Activated CD4-positive, alpha-beta T cell treated with anti-CD3 and anti-CD28 coated beads, Interleukin-2, amount 50 U/mL, for 48 hours (primary cell): ENCODE results near the gene FAIM2.

Experiments
- DNase-seq, 2 experiments: peaks; one replicate each; pipeline ENCODE4 v3.0.0-alpha.2; 2020

FAIM2 gene

DNA sequence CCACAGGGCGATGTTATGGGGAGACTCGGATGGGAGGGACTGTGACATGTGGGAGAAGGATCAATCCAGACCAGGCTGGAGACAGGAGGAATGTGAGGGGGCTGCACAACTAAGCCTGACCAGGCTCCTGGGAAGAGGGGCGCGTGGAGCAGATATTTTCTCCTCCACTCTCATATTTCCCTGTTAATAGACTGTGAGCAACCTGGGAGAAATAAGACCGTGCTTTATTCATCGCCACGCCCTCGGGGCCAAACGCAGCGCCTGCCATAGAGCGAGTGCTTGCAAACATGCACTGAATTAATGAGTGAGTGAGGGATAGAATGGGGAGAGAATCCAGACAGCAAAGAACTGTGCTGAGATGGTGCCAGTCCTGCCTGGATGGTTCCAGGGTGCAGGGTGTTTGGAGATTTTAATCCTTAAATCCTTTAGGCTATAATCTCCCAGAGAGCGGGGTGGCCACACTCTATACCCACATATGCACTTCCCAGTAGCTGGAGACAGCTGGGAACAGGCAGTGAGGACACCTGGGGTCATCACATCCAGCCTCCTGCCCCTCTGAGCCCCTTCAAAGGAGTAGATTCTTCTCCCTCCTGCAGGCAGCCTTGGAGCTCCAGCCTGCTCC, 13.6 kb upstream of the FAIM2 start:
- DNase-seq: no peak

DNA sequence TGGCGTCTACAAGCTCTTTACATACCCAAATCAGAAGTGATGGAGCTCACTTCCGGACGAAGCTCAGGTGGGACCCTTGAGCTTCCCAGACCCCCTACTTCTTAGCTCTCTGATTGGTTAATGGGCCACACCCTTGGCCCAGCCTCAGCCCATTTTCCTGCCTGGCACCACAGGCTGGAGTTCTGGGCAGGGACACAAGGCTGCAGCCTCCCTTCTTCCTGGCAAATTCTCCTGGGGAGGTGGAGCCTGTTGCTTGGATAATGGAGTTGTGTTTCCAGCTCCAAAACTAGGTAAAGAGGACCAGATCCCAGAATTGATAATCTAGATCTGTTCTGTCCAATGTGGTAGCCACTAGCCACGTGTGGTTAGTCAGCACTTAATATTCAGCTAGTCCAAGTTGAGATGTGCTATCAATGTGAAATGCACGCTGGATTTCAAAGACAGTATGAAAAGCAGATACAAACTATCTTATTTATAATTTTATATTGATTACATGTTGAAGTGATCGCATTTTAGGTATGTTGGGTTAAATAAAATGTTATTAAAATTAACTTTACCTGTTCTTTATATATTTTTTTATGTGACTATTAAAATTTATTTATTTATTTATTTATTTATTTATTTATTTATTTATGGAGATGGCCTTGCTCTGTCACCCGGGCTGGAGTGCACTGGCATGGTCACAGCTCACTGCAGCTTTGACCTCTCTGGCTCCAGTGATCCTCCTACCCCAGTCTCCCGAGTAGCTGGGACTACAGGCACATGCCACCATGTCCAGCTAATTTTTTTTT, 12.6 kb upstream of the FAIM2 start:
- DNase-seq: no peak

DNA sequence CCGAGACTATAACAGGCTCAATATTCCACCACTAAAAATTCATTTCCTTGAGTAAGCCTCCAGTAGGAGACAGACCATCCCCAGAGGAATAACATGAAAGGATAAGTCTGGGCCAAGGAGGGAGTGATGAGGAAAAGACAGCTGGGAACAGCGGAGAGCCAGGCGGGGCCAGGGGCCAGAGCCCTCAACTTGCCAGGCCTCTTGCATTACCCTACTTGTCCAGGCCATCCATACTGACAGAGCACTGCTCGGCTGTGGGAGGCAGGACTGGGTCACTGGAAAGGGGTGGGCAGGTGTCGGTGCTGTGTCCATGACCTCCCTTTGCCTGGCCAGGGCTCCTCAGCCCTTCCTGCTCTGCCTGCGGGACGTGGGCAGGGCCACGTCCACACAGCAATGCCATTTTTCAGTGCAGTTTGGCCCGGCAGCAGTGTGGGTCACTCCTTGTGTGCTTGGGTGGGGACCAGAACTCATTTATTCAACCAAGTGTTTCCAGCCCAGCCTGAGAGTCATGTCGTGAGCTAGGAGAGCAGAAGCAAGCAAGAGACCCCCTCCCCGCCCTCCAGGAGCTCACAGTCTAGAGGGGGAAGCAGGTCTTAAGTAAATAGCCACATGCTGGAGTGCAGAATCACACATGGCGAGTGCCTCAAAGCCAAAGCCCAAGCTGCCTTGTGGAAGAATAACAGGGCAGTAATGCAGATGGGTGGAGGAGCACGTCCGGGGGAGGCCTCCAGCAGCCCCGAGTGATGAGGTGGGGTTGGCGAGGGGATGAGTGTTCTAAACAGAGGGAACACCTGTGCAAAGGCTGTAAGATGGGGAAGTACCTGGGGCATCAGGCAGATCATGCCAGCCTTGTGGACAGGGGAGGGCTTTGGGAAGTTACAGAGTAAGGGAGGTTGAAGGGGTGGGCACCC, 8.9 kb upstream of the FAIM2 start:
- DNase-seq: no peak

DNA sequence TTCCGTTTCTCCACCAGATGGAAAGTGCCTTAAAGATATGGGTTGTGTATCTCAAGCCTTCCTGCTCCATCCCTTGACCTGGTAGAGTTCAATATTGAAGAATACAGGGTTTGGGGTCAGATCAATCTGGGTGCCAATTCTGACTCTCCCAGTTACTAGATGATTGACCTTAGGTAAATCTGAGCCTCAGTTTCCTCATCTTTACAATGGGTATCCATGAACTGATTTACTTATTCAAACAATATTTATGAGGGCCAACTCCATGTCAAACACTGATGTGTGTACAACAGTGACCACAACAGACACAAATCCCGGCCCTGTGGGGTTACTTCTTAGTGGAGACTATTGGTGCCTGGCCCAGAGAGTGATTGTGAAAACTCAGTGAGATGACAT, 7.5 kb upstream of the FAIM2 start:
- DNase-seq: no peak

DNA sequence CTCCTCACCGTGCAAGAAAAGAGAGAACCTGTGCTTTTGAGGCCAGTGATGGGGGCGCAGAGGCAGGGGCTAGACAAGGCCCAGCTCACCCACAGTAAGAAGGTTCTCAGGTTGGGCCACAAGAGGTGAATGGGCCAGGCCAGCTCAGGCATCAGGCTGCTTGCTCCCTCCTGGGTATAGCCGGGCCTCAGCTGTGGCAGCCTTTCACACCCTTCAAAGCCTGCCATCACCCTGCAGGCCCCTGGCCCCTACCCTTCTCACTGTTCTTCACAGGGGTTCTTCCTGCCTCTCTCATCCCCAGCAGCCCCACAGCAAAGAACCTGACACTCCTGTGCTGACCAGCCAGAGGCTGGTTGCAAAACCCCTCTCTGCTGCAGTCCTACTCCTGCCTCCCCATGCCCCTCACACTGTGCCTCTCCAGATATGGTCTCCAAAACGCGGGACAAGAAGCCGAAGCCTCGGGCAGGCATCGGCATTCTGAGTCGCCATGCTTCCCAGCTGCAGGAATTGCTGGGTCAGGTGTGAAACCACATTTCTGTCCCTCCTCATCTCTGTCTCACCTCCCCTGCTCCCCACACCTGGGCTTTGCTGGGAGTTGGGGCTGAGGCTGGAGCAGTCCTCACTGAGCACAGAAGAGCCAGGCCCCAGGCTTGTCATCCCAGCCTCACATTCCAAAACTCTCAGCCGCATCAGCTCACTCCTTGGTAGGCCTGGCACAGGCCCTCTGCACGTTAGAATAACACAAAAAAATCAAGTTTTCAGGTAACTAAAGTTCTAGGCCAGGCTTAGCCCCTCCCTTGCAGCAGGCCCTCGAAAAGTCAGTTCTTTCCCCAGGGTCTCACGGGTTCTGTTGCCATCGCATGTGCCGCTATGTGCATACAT, 6.9 kb upstream of the FAIM2 start:
- DNase-seq: no peak

DNA sequence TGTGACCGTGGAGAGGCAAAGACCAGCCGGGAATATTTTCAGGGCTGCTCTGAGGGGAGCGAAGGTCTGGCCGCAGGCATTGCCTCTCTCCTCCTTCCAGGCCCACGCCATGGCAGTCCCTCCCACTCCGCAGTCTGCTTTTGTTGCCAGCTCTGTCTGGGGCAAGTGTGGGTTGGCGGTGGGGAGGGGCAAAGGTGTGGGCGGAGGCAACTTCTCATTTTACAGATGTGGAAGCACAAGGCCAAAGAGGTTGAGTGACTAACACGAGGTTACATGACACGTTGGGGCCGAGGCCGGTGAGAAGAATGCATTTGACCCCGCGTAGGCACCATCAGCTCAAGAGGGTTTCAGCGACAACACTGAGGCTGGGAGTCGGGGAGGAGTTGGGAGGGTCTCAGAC, 6.1 kb upstream of the FAIM2 start:
- DNase-seq: no peak

DNA sequence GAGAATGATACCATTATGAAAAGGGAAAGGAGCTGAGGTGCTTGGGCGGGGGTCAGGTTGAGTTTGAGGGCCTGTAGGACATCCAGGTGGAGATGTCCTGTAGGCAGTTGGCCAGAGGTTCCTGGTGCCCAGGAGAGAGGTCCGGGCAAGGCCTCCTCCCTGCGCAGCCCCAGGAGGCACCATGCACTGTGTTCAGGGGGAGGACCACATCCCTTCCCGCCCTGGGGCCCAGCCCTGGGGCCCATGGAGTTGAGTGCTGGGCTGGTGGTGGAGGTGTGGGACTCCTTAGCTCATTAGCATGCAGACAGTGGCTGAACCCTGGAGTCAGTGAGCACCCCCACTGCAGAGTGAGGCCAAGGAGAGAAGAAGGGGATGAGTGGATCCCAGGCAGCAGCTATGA, 5.7 kb upstream of the FAIM2 start:
- no peak for DNase-seq

DNA sequence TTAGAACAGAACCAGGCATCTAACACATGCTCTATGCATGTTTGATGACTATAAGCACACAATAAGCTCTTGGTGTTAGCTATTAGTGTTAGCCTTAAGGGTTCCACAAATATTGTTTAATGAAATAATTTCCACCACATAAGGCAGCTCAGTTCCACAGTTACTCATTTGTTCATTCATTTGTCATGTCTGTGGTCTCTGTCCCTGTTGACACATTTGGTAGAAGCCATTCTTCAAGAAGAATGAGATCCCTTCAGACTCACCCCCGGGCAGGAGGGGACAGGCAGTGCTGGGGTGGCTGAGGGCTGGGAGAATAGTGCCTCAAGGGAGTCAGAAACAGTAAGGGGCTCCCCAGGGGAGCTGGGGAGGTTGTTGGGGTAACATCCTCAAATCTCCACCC, 3.7 kb upstream of the FAIM2 start:
- DNase-seq: no peak

DNA sequence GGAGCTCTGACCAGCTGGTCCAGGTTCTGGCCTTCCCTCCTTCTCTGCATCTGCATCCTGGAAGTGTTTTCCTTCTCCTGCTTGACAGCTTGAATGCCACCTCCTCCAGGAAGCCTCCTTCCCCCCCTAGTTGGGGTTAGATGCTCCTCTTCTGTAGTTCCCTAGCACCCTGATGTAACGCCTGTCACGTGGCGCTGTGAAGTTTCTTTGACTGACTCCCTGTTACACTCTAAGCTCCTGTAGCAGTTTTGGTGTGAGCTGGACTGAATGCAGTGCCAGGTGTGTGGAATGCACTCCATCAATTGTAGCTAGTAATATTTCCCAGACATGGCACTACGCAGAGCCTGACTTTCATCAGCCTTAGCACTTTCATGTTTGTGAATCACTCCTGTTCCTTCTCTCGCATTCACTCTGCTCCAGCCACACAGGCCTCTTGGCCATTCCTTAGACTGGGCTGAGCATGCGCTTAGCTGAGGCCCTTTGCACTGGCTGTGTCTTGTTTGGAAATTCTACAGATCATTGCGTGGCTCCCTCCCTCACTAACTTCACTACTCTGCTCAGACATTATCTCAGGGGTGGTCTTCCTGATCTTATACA, 2.1 kb upstream of the FAIM2 start:
- DNase-seq: no peak

DNA sequence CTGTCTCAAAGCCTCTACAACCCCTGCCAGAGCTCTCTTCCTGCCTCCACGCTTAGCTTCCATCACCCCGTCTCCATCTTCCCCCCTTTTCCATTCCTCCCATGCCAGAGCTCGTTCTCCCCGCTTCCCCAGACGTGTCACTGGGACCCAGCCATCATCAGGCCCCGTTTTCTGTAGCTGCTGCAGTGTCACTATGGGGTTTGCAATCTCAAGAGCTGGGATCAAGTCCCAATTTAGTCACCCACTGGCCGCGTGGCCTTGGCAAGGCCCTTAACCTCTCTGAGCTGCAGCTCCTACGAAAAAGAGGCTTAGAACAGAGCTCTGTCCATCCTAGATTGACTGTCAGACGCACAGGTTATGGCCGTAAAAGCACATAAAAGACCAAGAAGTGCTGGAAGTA, 901 bp upstream of the FAIM2 start:
- DNase-seq: no peak

DNA sequence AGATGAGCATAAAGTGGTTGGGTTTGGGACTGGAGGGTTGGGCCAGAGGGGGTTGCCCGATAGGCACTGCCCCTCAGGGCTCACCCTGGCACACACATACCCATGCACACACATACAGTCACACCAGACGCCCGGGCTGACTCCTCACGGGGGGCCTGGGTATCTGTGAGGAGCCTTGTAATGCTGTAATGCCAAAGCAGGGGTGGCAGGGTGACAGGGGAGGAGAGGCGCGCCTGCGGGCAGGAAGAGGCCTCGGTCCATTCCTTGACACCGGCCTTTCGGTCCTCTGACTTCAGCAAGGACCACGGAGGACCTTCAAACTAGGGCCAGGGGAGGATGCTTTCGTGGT, 375 bp downstream of the FAIM2 start:
- DNase-seq: no peak

DNA sequence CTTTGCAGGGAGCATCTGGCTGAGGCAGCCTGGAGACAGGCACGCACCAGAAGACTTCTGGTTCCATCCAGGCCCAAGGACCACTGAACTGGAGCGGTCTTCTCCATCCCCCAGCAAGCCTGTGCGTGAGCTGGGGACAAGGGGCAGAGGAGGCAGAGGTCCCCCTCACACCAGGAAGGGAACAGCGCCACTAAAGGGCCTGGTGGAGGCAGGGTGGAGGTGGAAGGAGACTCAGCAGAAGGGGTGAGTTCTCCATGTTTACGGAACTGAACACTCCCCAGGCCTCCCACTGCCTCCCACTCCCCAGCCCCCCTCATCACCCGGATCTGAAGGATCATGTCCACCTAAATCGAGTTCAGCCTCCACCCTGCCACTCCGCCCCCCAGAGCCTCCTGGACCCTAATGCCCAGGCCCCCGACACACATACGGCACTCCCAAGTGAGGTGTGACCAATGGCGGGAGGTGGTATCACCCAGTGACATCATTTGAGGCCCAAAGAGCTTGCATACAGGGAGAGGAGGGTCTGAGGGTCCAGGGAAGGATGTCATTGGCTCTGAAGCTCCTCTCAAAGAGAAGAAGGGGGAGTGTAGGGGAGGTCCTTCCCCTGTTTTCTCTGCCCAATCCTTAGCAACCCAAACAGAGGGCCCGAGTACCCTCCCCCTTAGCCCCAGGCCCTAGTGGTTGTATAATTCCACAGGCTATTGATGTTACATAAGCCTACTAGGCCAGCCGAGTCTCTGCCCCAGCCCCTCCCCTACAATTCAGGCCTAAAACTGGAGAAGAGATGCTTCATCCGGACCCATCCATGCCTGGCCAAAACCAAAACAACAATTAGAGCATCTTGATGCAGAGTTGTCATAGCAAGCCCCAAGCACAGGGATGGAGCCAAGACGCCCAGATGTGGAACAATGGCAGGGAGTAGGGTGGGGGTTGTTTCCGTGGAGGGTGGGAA, 1.0 kb downstream of the FAIM2 start:
- no peak for DNase-seq

DNA sequence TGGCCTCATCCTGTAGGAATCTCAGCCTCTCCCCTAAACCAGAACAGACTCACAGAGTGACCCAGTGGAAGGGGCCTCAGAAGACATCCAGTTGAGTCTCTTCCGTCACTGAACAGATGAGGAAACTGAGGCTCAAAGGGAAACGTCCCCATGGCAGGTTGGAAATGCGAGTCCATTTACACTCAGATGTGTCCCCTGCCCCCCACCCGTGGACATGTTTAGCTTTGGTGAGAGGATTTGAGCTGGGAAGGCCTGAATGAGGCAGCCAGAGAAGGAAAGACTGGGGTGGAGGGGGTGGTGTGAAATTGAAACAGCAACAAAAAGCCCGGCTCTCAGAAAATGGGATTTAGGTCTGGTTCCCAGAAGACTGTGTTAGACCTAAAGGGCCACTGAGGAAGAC, 1.7 kb downstream of the FAIM2 start:
- DNase-seq: no peak

DNA sequence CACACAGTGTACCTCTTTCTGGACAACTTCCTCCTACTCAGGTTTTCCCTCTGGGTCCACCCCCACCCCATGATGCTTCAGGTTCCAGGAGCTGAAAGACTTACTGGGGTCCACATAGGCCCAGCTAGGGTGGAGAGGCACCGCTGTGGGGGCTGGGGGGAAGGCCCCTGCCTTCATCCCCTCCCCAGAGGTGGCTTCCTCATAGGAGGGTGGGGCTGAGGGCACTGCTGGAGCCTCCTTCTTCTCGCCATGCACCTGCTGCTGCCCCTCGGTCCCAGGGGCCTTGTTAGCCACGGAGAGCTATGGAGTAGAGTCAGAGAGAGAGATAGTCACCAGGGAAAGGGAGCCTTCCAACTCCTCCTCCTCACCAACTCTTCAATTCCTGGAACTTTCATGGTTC, 2.7 kb downstream of the FAIM2 start:
- DNase-seq: no peak

DNA sequence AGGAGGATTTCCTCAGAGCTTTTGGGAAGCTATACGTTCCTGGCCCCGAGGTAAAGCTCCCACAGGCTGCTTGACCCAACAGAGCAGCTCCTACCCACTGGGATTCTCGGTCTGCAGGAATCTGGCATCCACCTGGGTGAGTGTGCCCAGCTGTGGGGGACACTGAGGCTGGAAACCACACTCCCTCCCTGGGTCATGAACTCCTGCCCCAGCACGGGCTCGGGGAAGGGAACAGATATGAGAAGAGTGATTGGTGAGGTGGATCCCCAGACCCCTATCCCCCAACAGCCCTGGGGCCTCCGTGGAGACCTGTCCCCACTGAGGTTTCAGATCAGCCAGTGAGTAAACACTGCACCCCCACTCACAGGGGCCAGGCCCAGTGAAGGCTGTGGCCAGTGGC, 3.3 kb downstream of the FAIM2 start:
- no peak for DNase-seq

DNA sequence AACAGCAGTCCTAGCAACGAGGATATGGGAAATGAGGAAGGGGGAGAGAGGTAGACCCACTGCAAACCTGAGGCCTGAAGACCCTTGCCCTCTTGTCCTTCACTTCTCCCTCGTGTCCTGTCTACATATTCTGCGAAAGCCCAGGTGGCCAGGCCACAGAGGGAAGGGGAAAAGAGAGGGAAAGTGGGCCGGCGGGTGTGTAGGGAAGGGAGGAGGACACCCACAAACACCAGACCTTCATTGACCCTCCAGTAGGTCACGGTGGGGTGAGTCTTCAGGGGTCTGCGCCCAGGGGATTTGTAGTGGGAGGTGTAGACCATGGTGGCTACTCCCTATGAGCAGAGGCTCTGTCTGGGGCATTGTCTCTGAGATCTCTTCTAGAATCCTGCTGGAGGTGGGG, 3.8 kb downstream of the FAIM2 start:
- DNase-seq: no peak

DNA sequence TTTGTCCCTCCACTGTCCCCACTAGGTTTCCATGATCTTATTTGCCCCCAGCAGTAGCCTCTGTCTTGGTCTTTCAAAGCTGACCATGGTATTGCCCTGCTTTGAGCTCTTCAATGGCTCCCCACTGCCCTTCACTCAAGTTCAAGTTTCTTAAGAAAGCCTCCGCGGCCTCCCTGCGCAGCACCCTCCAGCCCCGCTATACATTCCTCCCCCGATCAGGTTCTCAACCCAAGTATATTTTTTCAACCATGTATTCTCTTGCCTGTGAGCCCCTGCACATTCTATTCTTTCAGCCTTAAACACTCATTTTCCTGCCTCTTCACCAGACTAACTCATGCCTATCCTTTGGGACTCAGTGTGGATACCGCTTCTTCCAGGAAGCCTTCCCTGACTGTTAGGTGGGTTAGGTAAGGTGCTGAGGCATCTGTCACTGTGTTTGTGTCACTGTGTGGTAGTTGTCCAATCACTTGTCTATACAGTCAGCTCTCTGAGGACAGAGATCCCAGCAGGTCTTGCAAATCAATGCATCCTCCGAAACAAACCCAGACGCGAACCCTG, 4.3 kb downstream of the FAIM2 start:
- DNase-seq: no peak

DNA sequence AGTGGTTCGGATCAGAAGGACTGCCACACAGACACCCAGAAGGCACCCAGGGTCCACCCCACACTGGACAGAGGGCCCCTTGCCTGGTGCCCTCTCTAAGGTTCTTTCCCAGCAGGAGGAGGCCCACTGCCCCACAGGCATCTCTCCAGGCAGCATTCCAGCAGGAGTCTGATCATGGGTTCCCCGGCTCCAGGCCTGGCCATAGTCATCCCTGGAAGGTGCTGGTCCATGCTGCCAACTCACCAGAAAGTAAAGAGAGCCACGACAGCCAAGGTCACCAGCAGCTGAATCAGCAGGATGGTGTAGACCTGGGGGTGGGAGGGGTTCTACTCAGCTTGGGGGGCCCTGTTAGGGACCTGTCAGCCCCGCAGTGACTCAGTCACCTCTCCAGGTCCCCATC, 6.4 kb downstream of the FAIM2 start:
- DNase-seq: no peak

DNA sequence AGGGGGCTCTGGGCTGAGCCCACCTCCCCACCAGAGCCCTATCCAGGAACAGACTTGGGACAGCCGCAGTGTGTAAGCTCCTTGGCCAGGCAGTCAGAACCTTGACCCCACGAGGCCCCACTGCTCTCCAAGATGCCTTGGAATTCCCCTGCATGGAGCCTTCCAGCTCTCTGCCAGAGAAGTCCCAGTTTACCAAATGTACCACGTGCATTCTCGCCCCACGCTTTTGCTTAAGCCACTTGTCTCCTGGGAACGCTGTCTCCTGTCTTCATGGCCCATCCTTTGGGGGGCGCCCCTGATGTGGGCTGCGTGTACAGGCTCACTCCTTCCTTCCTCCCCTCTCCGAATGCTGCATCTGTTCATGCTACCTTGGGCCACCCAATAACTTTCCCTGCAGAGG, 7.9 kb downstream of the FAIM2 start:
- no peak for DNase-seq

DNA sequence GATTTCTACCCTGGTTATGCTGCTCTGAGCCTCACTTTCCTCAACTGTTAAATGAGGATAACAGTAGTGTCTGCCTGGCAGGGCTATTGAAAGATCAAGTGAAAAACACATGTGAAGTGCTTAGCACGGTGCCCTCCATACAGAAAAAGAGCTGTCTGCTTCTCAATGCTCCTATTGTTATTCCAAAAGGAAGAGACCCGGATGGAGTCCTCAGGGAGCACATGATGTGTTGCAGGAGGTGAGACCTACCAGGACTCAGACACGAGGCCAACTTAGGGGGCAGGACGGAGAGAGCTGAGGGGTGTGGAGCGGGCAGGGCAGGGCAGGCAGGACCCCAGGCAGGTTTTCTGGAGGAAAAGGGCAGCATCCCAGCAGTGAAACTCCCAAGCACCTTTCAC, 8.9 kb downstream of the FAIM2 start:
- DNase-seq: no peak
